ENCODE data around the gene MAP3K7CL.

GRCh38 chr21:29211205-29211604, 80.8 kb downstream of the MAP3K7CL start:
- TF ChIP-seq, protein P1, sequence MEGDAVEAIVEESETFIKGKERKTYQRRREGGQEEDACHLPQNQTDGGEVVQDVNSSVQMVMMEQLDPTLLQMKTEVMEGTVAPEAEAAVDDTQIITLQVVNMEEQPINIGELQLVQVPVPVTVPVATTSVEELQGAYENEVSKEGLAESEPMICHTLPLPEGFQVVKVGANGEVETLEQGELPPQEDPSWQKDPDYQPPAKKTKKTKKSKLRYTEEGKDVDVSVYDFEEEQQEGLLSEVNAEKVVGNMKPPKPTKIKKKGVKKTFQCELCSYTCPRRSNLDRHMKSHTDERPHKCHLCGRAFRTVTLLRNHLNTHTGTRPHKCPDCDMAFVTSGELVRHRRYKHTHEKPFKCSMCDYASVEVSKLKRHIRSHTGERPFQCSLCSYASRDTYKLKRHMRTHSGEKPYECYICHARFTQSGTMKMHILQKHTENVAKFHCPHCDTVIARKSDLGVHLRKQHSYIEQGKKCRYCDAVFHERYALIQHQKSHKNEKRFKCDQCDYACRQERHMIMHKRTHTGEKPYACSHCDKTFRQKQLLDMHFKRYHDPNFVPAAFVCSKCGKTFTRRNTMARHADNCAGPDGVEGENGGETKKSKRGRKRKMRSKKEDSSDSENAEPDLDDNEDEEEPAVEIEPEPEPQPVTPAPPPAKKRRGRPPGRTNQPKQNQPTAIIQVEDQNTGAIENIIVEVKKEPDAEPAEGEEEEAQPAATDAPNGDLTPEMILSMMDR (IDR thresholded peaks at IDR 0.05; ENCODE audit: insufficient read depth, low read length): no peak
- no peak for TF ChIP-seq REST (IDR thresholded peaks at IDR 0.05; ENCODE audit: insufficient replicate concordance, low read depth)
- TF ChIP-seq GABPA (IDR thresholded peaks at IDR 0.05; ENCODE audit: low read depth): no peak
- no peak for TF ChIP-seq SPI1 (IDR thresholded peaks at IDR 0.05; ENCODE audit: borderline replicate concordance, low read depth)
